Spleen (tissue), 11 donors: ENCODE results near the gene ATP6V0C. TPM values are rescaled to one million over a fixed set of nuclear protein-coding genes. Genes with fewer than 3 reads are reported as not detected.

Experiments
- DNase-seq: peaks from one replicate; pipeline ENCODE4 v3.0.0-alpha.2; 2020
- H3K27ac ChIP-seq, 8 donors: fragments of 200-600 bp; sonication (generic) in 7 of 8; 1 replicate in 4 of 8; 2 replicates in 4 of 8; pipeline versions ENCODE4 v1.5.0 to v1.8.0; 2016 to 2021; ENCODE audit warnings: inconsistent platforms in 4 of 8, mild to moderate bottlenecking in 4 of 8, moderate library complexity in 1 of 8
- H3K27me3 ChIP-seq, 7 donors: fragments of 200-600 bp; sonication (generic) in 6 of 7; replicated peaks in 1 of 7; 1 replicate in 4 of 7; 2 replicates in 3 of 7; pipeline versions ENCODE4 v1.5.0 to v1.8.0; 2016 to 2021; ENCODE audit warnings: inconsistent platforms in 3 of 7, mild to moderate bottlenecking in 1 of 7
- H3K36me3 ChIP-seq, 6 donors: fragments of 200-600 bp; sonication (generic) in 5 of 6; 1 replicate in 4 of 6; 2 replicates in 2 of 6; pipeline versions ENCODE4 v1.5.0 to v1.8.0; 2016 to 2021; ENCODE audit warnings: inconsistent platforms in 2 of 6
- H3K4me1 ChIP-seq, 6 donors: fragments of 200-600 bp; sonication (generic) in 5 of 6; 1 replicate in 3 of 6; 2 replicates in 3 of 6; pipeline versions ENCODE4 v1.5.0 to v1.8.0; 2016 to 2021; ENCODE audit warnings: inconsistent platforms in 3 of 6
- H3K4me3 ChIP-seq, 8 donors: fragments of 200-600 bp; sonication (generic) in 7 of 8; 1 replicate in 4 of 8; 2 replicates in 4 of 8; pipeline versions ENCODE4 v1.5.0 to v1.8.0; 2016 to 2021; ENCODE audit warnings: inconsistent platforms in 4 of 8, mild to moderate bottlenecking in 4 of 8, moderate library complexity in 2 of 8
- H3K9me3 ChIP-seq, 8 donors: fragments of 200-600 bp; sonication (generic) in 7 of 8; 1 replicate in 4 of 8; 2 replicates in 4 of 8; pipeline versions ENCODE4 v1.5.0 to v1.8.0; 2016 to 2021; ENCODE audit warnings: inconsistent platforms in 4 of 8
- CTCF ChIP-seq, 11 experiments: fragments of 200-600 bp in 7 of 11; fragments of 450-650 bp in 4 of 11; sonication (generic) in 4 of 11; IDR thresholded peaks in 8 of 11; conservative IDR thresholded peaks in 3 of 11; 1 replicate in 7 of 11; 2 replicates in 4 of 11; pipeline versions ENCODE4 v1.4.0 to v1.8.0; 2016 to 2021; ENCODE audit warnings: antibody characterized with exemption in 11 of 11, inconsistent platforms in 4 of 11, mild to moderate bottlenecking in 1 of 11
- POLR2A ChIP-seq, 3 donors: fragments of 450-650 bp; IDR thresholded peaks; one replicate each; pipeline ENCODE4 v1.5.1; 2017; ENCODE audit warnings: antibody characterized with exemption in 3 of 3, mild to moderate bottlenecking in 1 of 3
- POLR2AphosphoS5 ChIP-seq, 3 donors: sonication (generic); formaldehyde crosslinking; IDR thresholded peaks; one replicate each; pipeline ENCODE4 v1.5.1; 2017; ENCODE audit warnings: antibody characterized with exemption in 3 of 3
- WGBS, 5 donors: extraction: QIAGEN DNeasy Blood & Tissue Kit in 3 of 5; methylation state at CpG; one replicate each; pipeline versions ENCODE4 v1.1.5 to v1.1.7; 2013 to 2018; 5-methylcytosine and 5-hydroxymethylcytosine counted together
- intact Hi-C: fragments of 100-400 bp; cut with DNase I; formaldehyde crosslinking; loops from one replicate; pipeline ENCODE4 v1.15.0; 2023; ENCODE audit warnings: low total_unique reads
- polyA plus RNA-seq, 3 donors: library from polyadenylated mRNA; stranded (reverse); fragments of 200-250 nt; gene quantifications; one replicate each; pipeline ENCODE4 v1.2.1, GENCODE V29; 2013
- total RNA-seq, 7 donors: library from RNA; depleted of rRNA in 3 of 7; stranded (reverse); fragments of >200 nt in 3 of 7; fragmentation: NEBNext Ultra II Directional in 4 of 7; extraction: Animal tissue kit (Norgen Biotek cat#: 25700) in 4 of 7; gene quantifications; one replicate each; pipeline versions ENCODE4 v1.1.0 to v1.2.1, GENCODE V29; 2016 to 2021
- donor health status: healthy with polysubstance abuse.
- donor health status: DM: no; HTN: no; CAD: no; lungs with moderate emphysema.
- donor health status: DM: no; HTN: no; CAD: no.
- donor health status: Bipolar disorder and iron deficiency.
- donor health status: healthy.
- donor health status: DM: no; HTN: no; CAD: no.
- donor health status: DM: yes; HTN: yes; CAD: no.

The ATP6V0C gene
- total and polyA plus RNA-seq, 10 donors, result 64.5 to 199 (median 112) TPM

- TF ChIP-seq POLR2A (IDR thresholded peaks at IDR 0.05) (no peak), POLR2AphosphoS5 (IDR thresholded peaks at IDR 0.05) (peak; percentile 71 to 87 (median 73)), CTCF (IDR thresholded peaks at IDR 0.05 in 8 of 11, conservative IDR thresholded peaks at IDR 0.05 in 3 of 11) (peak in 1 of 11 experiments; percentile 2)
- peak overlapping the region; percentile 59 to 96 (median 88) for H3K27ac ChIP-seq
- H3K4me1 ChIP-seq, result peaks cover 22 to 80% (median 55%) of the 10 kb centered on the region in 6 donors
- peak overlapping the region in 1 of 8 donors; percentile 45 for H3K4me3 ChIP-seq
- intact Hi-C loops, result no loop called here
- no peaks in the 10 kb centered on the region for H3K36me3 ChIP-seq
- H3K9me3 ChIP-seq, result no peaks in the 10 kb centered on the region
- no peaks in the 10 kb centered on the region for H3K27me3 ChIP-seq
- WGBS, 5 donors, result 42 to 68% (median 57%) methylated on average over 6 to 11 of the region's 11 CpGs
- DNase-seq, result peak; percentile 91
Observed at GRCh38 chr16:2507665-2508064, 6.1 kb upstream of the ATP6V0C start.

- Histone ChIP-seq H3K27ac (peak overlapping the region in 7 of 8 donors; percentile 76 to 96 (median 88)), H3K4me3 (no peak overlapping the region), H3K4me1 (peaks cover 25 to 77% (median 64%) of the 10 kb centered on the region in 6 donors), H3K27me3 (no peaks in the 10 kb centered on the region), H3K36me3 (no peaks in the 10 kb centered on the region), H3K9me3 (no peaks in the 10 kb centered on the region)
- intact Hi-C loops, result no loop called here
- DNase-seq, result peak; percentile 80
- WGBS, 5 donors, result 90 to 94% (median 91%) methylated on average over 14 to 18 of the region's 18 CpGs
- TF ChIP-seq POLR2AphosphoS5 (IDR thresholded peaks at IDR 0.05) (no peak), CTCF (IDR thresholded peaks at IDR 0.05 in 8 of 11, conservative IDR thresholded peaks at IDR 0.05 in 3 of 11) (no peak), POLR2A (IDR thresholded peaks at IDR 0.05) (no peak)
Observed at GRCh38 chr16:2508722-2509400, 4.9 kb upstream of the ATP6V0C start.

GRCh38 chr16:2511128-2511800, 2.5 kb upstream of the ATP6V0C start:
- TF ChIP-seq POLR2A (IDR thresholded peaks at IDR 0.05) (no peak), CTCF (IDR thresholded peaks at IDR 0.05 in 8 of 11, conservative IDR thresholded peaks at IDR 0.05 in 3 of 11) (no peak), POLR2AphosphoS5 (IDR thresholded peaks at IDR 0.05) (no peak)
- H3K27me3 ChIP-seq, result no peaks in the 10 kb centered on the region
- no peaks in the 10 kb centered on the region for H3K9me3 ChIP-seq
- no peak overlapping the region for H3K4me3 ChIP-seq
- intact Hi-C loops, result no loop called here
- H3K4me1 ChIP-seq, result peaks cover 38 to 90% (median 80%) of the 10 kb centered on the region in 6 donors
- H3K36me3 ChIP-seq, result peaks cover 0 to 1% (median 0%) of the 10 kb centered on the region in 6 donors
- peak overlapping the region in 1 of 8 donors; percentile 100 for H3K27ac ChIP-seq
- peak; percentile 79 for DNase-seq
- 61 to 78% (median 72%) methylated on average over 24 of the region's 24 CpGs for WGBS, 5 donors
